ENCODE results near the gene PLPPR1. TPM values are rescaled to one million over a fixed set of nuclear protein-coding genes. Genes with fewer than 3 reads are reported as not detected.
"Not testable (repeated sequence)": the region's sequence is repeated elsewhere in the genome, so short reads cannot be mapped to it uniquely, and the experiment has no call there.

Gene PLPPR1
- polyA plus RNA-seq, 4 donors: 14.4 to 20.0 (median 18.4) TPM

GRCh38 chr9:101119206-101119819 lies 90.8 kb downstream of the PLPPR1 start:
- DNase-seq (ENCODE audit: low read depth in 4 of 4, low spot score in 2 of 4): peak in 1 of 4 donors; percentile 24

GRCh38 chr9:101121836-101122399 lies 93.4 kb downstream of the PLPPR1 start:
- DNase-seq (ENCODE audit: low read depth in 4 of 4, low spot score in 2 of 4): no peak

GRCh38 chr9:101126556-101126955 lies 98.0 kb downstream of the PLPPR1 start:
- no peak for DNase-seq (ENCODE audit: low read depth in 4 of 4, low spot score in 2 of 4)

GRCh38 chr9:101127369-101127768 lies 98.8 kb downstream of the PLPPR1 start:
- not testable (repeated sequence) for DNase-seq (ENCODE audit: low read depth in 4 of 4, low spot score in 2 of 4)

DNA sequence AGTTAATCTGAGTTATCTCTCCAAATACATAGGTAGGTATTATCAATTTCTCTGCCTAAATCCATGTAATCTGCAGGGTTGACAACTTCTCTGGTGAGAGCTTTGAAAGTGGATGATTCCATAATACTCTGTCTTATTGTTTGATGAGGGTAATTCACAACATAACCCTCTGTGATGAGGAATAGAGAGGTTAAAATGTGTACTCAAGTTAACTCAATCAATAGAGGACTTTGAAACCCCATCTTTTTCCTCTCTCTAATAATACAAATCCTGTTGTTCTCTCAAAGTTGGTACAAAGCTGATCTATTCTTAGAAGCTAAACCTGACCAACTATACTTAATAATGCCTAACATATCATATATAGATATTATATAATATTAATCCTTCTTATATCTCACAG lies 100.1 kb downstream of the PLPPR1 start:
- DNase-seq (ENCODE audit: low read depth in 4 of 4, low spot score in 2 of 4): no peak

- no peak for DNase-seq (ENCODE audit: low read depth in 4 of 4, low spot score in 2 of 4)
Measured at GRCh38 chr9:101130054-101130453, 101.5 kb downstream of the PLPPR1 start.

DNA sequence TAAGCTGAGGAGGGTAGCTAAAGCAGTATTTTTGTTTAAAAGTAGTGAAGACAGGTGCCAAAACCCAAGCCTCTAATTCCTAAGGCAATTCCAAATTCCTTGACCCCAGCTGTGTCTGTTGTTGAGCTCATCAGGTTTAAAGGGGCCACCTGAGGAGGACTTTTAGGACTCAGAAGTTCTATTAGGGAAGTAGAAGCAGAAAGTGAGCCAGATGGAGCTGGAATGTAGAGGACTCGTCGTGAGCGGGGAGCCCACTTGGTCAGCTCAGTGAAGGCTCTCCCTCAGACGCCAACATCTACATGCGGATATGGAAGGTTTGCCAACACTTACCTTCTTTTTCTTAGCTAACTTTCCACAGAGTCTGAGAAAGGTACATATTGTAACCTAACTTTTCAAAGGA lies 102.8 kb downstream of the PLPPR1 start:
- DNase-seq (ENCODE audit: low read depth in 4 of 4, low spot score in 2 of 4): no peak

DNA sequence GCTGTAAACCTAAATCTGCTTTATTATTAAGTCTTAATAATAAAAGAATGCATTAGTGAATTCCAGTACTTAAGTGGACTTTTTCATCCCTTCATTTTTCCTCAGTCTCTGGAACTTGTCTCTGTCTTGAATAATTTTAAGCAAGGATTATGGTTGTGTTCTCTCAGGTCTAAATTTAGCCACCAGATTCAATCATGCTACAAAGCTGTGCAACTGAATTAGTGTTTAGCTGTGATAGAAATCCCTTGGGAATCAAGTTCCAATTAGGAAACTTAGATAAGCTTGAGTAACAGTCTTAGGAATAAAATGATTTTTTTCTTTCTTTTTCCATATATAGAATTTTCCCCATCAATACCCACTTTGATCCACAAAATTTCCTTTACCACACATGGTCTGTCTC lies 104.3 kb downstream of the PLPPR1 start:
- DNase-seq (ENCODE audit: low read depth in 4 of 4, low spot score in 2 of 4): no peak

DNA sequence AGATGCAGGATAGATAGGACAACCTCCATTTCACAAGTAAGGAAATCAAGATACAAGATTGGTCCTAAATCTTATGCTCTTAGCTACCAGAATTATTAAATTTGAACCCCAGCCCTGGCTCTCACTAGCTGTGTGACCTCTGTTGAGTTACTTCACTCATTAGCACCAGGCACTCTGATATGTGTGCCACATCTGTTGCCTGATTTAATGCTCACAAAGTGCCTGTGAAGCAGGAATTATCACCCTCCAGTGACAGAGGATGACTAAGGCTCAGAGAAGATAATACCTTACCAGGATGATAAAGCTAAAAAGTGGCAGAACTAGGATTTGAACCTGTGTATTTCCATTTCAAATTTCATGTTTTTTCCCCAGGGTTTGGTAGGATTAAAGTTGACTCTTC lies 110.0 kb downstream of the PLPPR1 start:
- no peak for DNase-seq (ENCODE audit: low read depth in 4 of 4, low spot score in 2 of 4)

GRCh38 chr9:101139082-101139481 lies 110.6 kb downstream of the PLPPR1 start:
- no peak for DNase-seq (ENCODE audit: low read depth in 4 of 4, low spot score in 2 of 4)

DNA sequence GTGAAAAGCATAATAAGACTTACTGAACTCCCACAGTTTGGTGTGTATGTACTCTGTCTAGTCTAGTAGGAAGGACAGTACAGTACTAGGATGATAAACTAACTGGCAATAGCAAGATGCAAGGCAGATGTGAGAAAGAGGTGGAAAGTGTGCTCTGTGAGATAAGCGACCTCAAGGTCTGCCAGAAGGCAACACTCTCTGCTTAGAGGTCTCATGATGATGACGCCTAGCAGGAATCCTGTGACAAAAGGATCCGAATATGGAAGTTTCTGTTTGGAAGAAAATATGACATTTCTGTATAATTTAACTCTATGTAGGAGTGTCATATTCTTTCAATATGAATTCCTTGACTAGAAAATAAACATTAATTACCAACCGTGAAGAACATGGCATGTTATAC lies 112.2 kb downstream of the PLPPR1 start:
- no peak for DNase-seq (ENCODE audit: low read depth in 4 of 4, low spot score in 2 of 4)

DNA sequence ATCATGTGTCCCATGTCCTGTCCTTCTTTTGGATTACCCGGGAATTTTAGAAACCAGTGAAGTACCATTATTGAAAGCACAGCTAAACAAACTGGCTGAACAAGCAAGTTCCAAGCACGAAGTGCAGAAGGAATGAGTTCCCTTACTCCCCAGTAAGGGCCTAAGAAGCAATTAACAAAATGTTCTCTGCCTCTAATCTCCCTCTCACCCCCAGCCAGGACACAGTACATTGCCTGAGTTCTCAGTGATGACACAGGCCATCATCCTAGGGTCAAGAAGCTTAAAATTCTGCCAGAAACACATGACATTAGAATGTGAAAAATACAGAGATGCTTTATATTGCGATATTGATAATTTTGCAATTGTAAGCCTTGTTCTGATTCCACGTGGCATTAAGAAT lies 118.0 kb downstream of the PLPPR1 start:
- no peak for DNase-seq (ENCODE audit: low read depth in 4 of 4, low spot score in 2 of 4)

- no peak for DNase-seq (ENCODE audit: low read depth in 4 of 4, low spot score in 2 of 4)
Measured at GRCh38 chr9:101148344-101148743, 119.8 kb downstream of the PLPPR1 start.

- DNase-seq (ENCODE audit: low read depth in 4 of 4, low spot score in 2 of 4): no peak
Measured at GRCh38 chr9:101158361-101158760, 129.8 kb downstream of the PLPPR1 start.

- no peak for DNase-seq (ENCODE audit: low read depth in 4 of 4, low spot score in 2 of 4)
Measured at GRCh38 chr9:101162231-101162630, 133.7 kb downstream of the PLPPR1 start.

DNA sequence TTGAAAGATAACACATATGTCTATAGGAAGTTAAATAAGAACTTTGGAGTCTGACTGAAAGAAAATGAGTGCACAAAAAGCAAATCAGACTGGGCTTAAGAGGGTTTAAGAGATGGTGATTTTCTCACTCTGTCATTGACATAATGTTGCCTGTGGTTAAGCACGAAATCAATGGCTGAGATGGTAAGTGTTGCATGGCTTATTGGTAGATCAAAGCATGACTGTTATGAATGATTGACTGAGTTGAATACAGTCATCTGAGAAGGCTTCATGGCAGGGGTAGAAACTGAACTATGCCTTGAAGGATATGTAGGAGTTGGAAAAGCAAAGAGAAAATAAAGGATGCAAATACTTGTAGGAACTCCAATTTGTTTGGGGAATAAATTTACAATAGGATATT lies 136.6 kb downstream of the PLPPR1 start:
- DNase-seq (ENCODE audit: low read depth in 4 of 4, low spot score in 2 of 4): no peak

- peak in 2 of 4 donors; percentile 16 to 27 for DNase-seq (ENCODE audit: low read depth in 4 of 4, low spot score in 2 of 4)
Measured at GRCh38 chr9:101167490-101168134, 139.1 kb downstream of the PLPPR1 start.

DNA sequence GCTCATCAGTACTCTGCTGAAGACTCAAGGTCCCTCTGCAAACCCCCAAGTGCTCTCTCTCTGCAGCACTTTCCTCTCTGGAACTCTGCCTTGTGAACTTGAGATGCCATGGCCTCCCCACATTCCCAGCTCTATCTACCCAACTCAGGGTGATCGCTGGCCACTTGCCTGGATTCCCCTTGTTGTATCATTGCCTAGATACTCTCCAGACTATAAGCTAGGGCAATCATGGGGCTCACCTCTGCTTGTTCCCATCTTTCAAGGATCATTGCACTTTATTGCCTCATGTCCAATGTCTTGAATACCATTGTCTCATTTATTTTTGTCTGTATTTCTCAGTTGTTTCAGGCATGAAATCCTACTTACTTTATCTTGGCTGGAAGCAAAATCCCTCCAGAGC lies 144.1 kb downstream of the PLPPR1 start:
- DNase-seq (ENCODE audit: low read depth in 4 of 4, low spot score in 2 of 4): no peak

DNA sequence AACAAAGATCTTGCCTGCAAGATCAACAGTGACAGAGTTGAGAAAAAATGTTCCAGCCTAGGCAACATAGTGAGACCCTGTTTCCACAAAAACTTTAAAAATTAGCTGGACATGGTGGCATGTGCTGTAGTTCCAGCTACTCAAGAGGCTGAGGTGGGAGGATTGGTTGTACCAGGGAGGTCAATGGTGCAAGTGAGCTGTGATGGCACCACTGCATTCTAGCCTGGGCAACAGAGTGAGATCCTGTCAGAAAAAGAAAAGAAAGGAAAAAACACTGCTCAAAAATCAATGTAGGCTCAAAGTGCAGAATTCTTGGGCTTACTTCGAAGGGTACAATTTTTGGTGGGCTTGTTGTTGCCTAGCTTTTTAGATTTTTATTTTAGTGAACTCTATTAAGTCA lies 145.4 kb downstream of the PLPPR1 start:
- DNase-seq (ENCODE audit: low read depth in 4 of 4, low spot score in 2 of 4): no peak

- no peak for DNase-seq (ENCODE audit: low read depth in 4 of 4, low spot score in 2 of 4)
Measured at GRCh38 chr9:101176384-101176783, 147.9 kb downstream of the PLPPR1 start.

- DNase-seq (ENCODE audit: low read depth in 4 of 4, low spot score in 2 of 4): peak in 2 of 4 donors; percentile 9 to 31
Measured at GRCh38 chr9:101184813-101185278, 156.3 kb downstream of the PLPPR1 start.

GRCh38 chr9:101191723-101192122 lies 163.2 kb downstream of the PLPPR1 start:
- DNase-seq (ENCODE audit: low read depth in 4 of 4, low spot score in 2 of 4): no peak
